Karpas-422 (cell line): Measurements from ENCODE around the gene SLC4A1. TPM values are rescaled to one million over a fixed set of nuclear protein-coding genes. Genes with fewer than 3 reads are reported as not detected.

Experiments used
- DNase-seq: peaks from one replicate; pipeline ENCODE4 v3.0.0-alpha.2; 2015
- H2AFZ ChIP-seq: fragments of 200-600 bp; sonication (generic); 2 replicates; pipeline ENCODE4 v1.6.1; 2014; ENCODE audit warnings: antibody characterized with exemption, low read length, mixed read lengths
- H3K27ac ChIP-seq: fragments of 200-600 bp; sonication (generic); 2 replicates; pipeline ENCODE4 v1.5.1; 2014; ENCODE audit warnings: mild to moderate bottlenecking, low read length, moderate library complexity
- H3K27me3 ChIP-seq: fragments of 200-600 bp; sonication (generic); 2 replicates; pipeline ENCODE4 v1.6.1; 2014; ENCODE audit warnings: low read length, mixed read lengths
- H3K36me3 ChIP-seq: fragments of 200-600 bp; sonication (generic); 2 replicates; pipeline ENCODE4 v1.6.1; 2014; ENCODE audit warnings: low read length, mixed read lengths; ENCODE audit not compliant: insufficient read depth
- H3K4me1 ChIP-seq: fragments of 200-600 bp; sonication (generic); 2 replicates; pipeline ENCODE4 v1.6.1; 2014; ENCODE audit warnings: mild to moderate bottlenecking, low read length, mixed read lengths
- H3K4me2 ChIP-seq: fragments of 200-600 bp; sonication (generic); 2 replicates; pipeline ENCODE4 v1.6.1; 2014; ENCODE audit warnings: low read length, low read depth, mild to moderate bottlenecking; ENCODE audit not compliant: poor library complexity, severe bottlenecking
- H3K4me3 ChIP-seq: fragments of 200-600 bp; sonication (generic); 2 replicates; pipeline ENCODE4 v1.5.1; 2014; ENCODE audit warnings: mild to moderate bottlenecking, antibody characterized with exemption, low read length, mixed read lengths
- H3K79me2 ChIP-seq: fragments of 200-600 bp; sonication (generic); 2 replicates; pipeline ENCODE4 v1.6.1; 2014; ENCODE audit warnings: mild to moderate bottlenecking, low read length, mixed read lengths
- H3K9ac ChIP-seq: fragments of 200-600 bp; sonication (generic); 2 replicates; pipeline ENCODE4 v1.6.0; 2014; ENCODE audit warnings: low read length
- H3K9me2 ChIP-seq: fragments of 200-600 bp; sonication (generic), shearing (Covaris generic); replicated peaks from 2 replicates; pipeline ENCODE4 v1.6.0; 2014; ENCODE audit warnings: mild to moderate bottlenecking, low read length, moderate library complexity; ENCODE audit not compliant: insufficient read depth
- H3K9me3 ChIP-seq: fragments of 300-700, 200-600 bp; sonication (generic); 2 replicates; pipeline ENCODE4 v1.6.1; 2014; ENCODE audit warnings: low read length, mixed read lengths
- H4K20me1 ChIP-seq: fragments of 200-600 bp; sonication (generic); 2 replicates; pipeline ENCODE4 v1.6.1; 2014; ENCODE audit warnings: mild to moderate bottlenecking, antibody characterized with exemption, low read length, low read depth; ENCODE audit not compliant: insufficient read depth
- total RNA-seq: library from RNA; depleted of rRNA; stranded (reverse); fragments of >200 nt; shearing (Covaris generic); gene quantifications from 2 replicates; pipeline ENCODE4 v1.2.3, GENCODE V29; 2014; ENCODE audit warnings: low replicate concordance

SLC4A1 gene
- total RNA-seq, 1 experiment from 2014 or later: 0.19 TPM

DNA sequence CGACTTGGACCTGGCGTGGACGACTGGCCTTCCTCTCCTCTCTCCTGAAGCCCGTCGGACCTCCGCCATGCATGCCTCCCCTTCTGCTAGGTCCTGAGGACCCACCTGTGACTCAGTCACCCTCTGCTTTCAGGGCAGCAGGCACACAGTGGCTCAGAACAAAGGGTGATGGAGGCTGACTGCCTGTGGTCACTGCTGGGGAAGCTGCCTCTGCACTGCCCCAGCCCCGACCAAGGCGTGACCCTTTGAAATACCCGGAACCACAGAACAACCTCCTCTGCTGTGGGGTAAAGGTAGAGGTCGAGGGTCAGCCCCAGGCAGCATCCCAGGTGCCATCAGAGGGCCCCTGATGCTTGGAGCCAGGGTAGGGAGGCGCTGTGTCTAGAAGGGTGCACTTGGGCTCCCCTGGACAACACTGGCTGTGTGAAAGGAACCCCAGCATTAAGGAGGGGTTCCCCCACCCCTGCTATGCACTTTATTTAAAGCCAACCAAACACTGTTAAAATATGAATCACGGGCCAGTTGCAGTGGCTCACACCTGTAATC, 12.5 kb upstream of the SLC4A1 start:
- Histone ChIP-seq H3K9me3 (no peaks in the 10 kb centered on the region), H3K27ac (no peak overlapping the region), H3K79me2 (no peaks in the 10 kb centered on the region), H3K4me1 (no peaks in the 10 kb centered on the region), H3K9me2 (no peaks in the 10 kb centered on the region), H3K4me2 (no peak overlapping the region), H4K20me1 (no peaks in the 10 kb centered on the region), H2AFZ (no peak overlapping the region), H3K9ac (no peak overlapping the region), H3K36me3 (no peaks in the 10 kb centered on the region), H3K27me3 (no peaks in the 10 kb centered on the region), H3K4me3 (no peak overlapping the region)
- no peak for DNase-seq

DNA sequence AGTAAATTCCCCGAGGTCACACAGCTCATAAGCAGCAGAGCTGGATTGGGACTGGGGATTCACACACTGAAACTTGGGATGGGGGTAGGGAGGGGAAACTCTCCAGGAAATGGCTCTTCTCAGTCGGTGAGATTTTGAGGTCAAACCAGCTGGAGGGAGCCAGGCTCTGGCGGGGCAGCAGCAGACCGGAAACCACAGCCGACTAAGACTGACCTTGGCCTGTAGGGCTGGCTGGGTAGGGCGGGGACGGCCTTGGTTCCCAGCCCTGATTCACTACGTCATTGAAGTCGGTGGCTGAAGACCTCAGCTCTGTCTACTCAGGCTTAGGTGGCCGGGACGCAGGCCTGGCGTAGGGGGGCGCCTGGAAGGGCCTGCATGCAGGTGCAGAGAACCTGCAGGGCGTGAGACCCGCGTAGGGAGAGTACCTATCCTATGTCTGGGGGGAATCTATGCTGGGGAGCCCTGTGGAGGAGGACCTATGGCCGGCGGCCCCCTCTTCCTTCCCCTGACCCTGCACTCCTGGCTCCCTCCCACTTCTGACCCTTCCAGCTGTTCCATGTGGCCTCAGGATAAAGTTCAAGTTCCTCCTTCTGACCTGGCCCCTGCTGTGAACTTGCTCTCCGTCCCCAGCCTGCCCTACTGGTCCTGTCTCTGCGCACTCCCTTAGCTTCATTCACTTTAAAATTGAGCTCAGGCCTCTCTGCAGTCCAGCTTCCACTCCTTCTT, 11.9 kb upstream of the SLC4A1 start:
- H3K9me2 ChIP-seq: no peaks in the 10 kb centered on the region
- no peaks in the 10 kb centered on the region for H3K4me1 ChIP-seq
- H3K4me3 ChIP-seq: no peak overlapping the region
- DNase-seq: no peak
- no peaks in the 10 kb centered on the region for H3K27me3 ChIP-seq
- no peaks in the 10 kb centered on the region for H3K79me2 ChIP-seq
- H3K36me3 ChIP-seq: no peaks in the 10 kb centered on the region
- H3K9ac ChIP-seq: no peak overlapping the region
- H2AFZ ChIP-seq: peak overlapping the region; percentile 7; the same call in 1 of the 2 replicates
- no peak overlapping the region for H3K4me2 ChIP-seq
- no peaks in the 10 kb centered on the region for H3K9me3 ChIP-seq
- no peak overlapping the region for H3K27ac ChIP-seq
- H4K20me1 ChIP-seq: no peaks in the 10 kb centered on the region

DNA sequence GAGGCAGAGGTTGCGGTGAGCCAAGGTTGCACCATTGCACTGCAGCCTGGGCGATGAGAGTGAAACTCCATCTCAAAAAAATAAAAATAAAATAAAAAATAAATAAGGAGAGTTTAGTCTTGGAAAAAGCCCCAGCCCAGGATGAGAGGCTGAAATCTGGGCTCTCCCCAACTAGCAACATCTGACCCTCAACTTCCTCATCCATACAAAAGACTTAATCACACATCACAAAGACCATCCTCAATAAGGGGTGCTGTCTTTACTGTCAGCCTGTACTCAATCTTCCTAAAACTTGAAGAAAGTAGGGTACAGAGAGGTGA, 11.4 kb upstream of the SLC4A1 start:
- no peaks in the 10 kb centered on the region for H3K79me2 ChIP-seq
- DNase-seq: no peak

DNA sequence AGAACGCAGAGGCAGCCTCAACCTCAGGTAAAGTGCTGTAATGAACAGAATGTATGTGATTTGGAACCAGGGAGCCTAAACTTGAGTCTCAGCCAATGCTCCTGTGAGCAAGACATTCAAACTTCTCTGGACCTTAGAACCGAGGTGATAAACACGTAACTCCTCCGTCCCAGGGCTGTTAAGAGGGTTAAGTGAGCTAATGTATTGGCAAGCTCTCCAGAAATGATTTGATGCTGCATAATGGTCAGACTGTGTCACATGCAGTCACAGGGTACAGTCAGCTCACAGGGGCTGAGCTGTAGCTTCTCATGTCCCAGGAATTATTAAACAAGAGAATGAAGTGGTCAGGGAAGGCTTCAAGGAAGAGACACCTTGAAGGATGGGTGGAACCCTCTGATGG, 10.0 kb upstream of the SLC4A1 start:
- no peak overlapping the region for H3K4me3 ChIP-seq
- no peaks in the 10 kb centered on the region for H3K9me3 ChIP-seq
- H3K36me3 ChIP-seq: no peaks in the 10 kb centered on the region
- no peaks in the 10 kb centered on the region for H4K20me1 ChIP-seq
- no peaks in the 10 kb centered on the region for H3K4me1 ChIP-seq
- H3K27ac ChIP-seq: no peak overlapping the region
- no peak overlapping the region for H3K4me2 ChIP-seq
- H3K79me2 ChIP-seq: no peaks in the 10 kb centered on the region
- DNase-seq: no peak
- H3K9ac ChIP-seq: no peak overlapping the region
- no peaks in the 10 kb centered on the region for H3K9me2 ChIP-seq
- H3K27me3 ChIP-seq: no peaks in the 10 kb centered on the region
- H2AFZ ChIP-seq: no peak overlapping the region

More for the DNA sequence above, 11.4 kb upstream of the SLC4A1 start:
- Histone ChIP-seq H3K4me3 (no peak overlapping the region), H3K9ac (no peak overlapping the region), H3K9me3 (no peaks in the 10 kb centered on the region), H4K20me1 (no peaks in the 10 kb centered on the region), H3K36me3 (no peaks in the 10 kb centered on the region), H3K4me2 (no peak overlapping the region), H3K27ac (no peak overlapping the region), H3K27me3 (no peaks in the 10 kb centered on the region), H2AFZ (no peak overlapping the region), H3K4me1 (no peaks in the 10 kb centered on the region), H3K9me2 (no peaks in the 10 kb centered on the region)

DNA sequence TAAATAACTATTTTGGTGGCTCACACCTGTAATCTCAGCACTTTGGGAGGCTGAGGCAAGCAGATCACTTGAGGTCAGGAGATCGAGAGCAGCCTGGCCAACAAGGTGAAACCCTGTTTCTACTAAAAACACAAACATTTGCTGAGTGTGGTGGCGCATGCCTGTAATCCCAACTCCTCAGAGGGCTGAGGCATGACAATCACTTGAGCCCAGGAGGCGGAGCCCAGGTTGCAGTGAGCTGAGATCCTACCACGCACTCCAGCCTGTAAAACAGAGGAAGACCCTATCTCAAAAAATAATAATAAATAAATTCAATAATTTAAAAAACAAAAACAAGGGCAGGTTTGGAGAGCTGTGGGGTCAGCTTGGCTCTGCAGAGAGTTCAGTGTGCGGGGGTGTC, 5.7 kb upstream of the SLC4A1 start:
- DNase-seq: no peak
- Histone ChIP-seq H3K27me3 (no peaks in the 10 kb centered on the region), H3K36me3 (no peaks in the 10 kb centered on the region), H4K20me1 (no peaks in the 10 kb centered on the region), H2AFZ (no peak overlapping the region), H3K4me3 (no peak overlapping the region), H3K9me2 (no peaks in the 10 kb centered on the region), H3K4me1 (no peaks in the 10 kb centered on the region), H3K4me2 (no peak overlapping the region), H3K9ac (no peak overlapping the region), H3K27ac (no peak overlapping the region), H3K9me3 (no peaks in the 10 kb centered on the region), H3K79me2 (no peaks in the 10 kb centered on the region)

DNA sequence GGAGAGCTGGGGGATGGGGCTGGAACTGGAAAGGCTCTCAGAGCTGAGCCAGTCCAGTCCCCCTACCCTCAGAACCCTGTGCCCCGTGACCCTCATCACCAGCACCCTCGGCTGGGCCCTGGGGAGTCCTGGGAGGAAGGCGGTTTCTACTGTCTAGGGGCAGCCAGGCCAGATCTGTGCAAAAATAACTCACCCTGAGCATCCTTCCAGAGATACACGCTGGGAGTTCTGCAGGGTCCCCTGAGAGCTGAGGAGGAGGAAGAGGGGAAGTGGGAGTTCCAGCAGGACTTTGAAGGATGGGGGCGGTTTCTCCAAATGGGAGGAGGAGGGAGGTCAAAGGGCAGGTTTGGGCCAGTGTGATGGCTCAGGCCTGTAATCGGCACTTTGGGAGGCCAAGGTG, 5.0 kb upstream of the SLC4A1 start:
- H2AFZ ChIP-seq: no peak overlapping the region
- no peak overlapping the region for H3K27ac ChIP-seq
- H3K4me1 ChIP-seq: no peaks in the 10 kb centered on the region
- no peaks in the 10 kb centered on the region for H3K36me3 ChIP-seq
- H4K20me1 ChIP-seq: no peaks in the 10 kb centered on the region
- H3K4me3 ChIP-seq: no peak overlapping the region
- no peaks in the 10 kb centered on the region for H3K27me3 ChIP-seq
- H3K4me2 ChIP-seq: no peak overlapping the region
- no peaks in the 10 kb centered on the region for H3K79me2 ChIP-seq
- H3K9me3 ChIP-seq: no peaks in the 10 kb centered on the region
- H3K9me2 ChIP-seq: no peaks in the 10 kb centered on the region
- no peak for DNase-seq
- H3K9ac ChIP-seq: no peak overlapping the region

DNA sequence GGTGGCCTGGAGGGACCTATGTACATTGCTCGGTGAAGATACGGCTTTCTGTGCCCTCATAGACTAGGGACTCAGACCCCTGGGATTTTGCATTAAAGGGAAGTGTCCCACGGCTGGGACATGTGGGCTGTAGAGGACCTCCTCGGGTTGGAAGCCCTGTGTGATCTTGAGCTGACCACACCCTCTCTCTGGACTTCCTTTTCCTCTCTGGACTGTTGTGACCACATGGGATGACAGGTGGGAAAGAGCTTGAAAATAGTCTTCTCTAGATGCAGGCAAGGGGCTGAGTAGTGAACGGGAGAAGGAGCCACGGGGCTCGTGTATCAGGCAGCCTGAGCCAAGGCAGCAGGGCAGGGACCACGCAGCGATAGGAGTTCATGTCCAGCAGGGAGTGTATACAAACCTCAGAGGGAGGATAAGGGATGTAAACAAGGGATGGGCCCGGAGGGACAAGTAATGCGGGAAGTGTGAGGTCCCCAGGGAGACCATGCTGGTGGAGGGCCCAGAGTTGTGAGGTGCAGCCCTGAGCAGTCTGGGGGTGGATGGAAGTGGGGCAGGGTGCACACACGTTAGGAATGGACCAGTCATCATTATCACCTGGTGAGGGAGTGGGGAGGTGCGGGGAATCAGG, 4.5 kb upstream of the SLC4A1 start:
- H3K36me3 ChIP-seq: no peaks in the 10 kb centered on the region
- H3K4me2 ChIP-seq: no peak overlapping the region
- H2AFZ ChIP-seq: no peak overlapping the region
- H4K20me1 ChIP-seq: no peaks in the 10 kb centered on the region
- H3K27ac ChIP-seq: no peak overlapping the region
- no peak overlapping the region for H3K9ac ChIP-seq
- no peak for DNase-seq
- H3K9me3 ChIP-seq: no peaks in the 10 kb centered on the region
- H3K27me3 ChIP-seq: no peaks in the 10 kb centered on the region
- H3K4me3 ChIP-seq: no peak overlapping the region
- H3K79me2 ChIP-seq: no peaks in the 10 kb centered on the region
- no peaks in the 10 kb centered on the region for H3K4me1 ChIP-seq
- H3K9me2 ChIP-seq: no peaks in the 10 kb centered on the region

DNA sequence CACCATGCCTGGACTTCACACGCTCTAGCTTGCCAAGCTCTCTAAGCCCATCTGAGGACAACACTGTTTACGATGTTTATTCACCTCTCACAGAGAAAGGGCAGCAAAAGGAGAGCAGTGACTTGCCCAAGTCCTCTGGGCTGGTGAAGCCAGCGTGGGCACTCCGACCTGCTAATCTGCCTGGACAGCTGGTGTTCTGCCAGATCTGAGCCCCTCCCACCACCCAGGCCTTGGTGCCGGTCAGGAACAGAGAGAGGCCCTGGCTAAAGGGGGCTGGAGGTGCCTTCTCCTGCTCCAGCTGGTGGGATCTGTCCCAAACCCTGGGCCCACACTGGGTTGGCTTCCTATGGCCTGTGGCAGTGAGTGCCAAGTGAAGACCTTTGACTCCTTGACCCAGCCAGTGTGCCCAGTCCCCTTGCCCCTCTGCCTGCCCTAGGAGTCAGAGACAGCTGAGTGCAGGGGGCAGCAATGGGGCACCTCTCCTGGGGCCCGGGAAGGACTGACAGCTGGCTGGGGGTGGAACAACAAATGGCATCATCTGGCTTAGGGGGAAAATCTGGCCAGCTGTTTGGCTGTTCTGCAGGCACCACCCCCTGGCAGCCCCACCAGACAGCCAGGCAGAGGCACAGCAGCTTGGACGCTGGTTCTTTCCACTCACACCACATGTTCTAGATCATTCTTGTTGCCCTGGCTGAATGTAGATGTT, 1.8 kb upstream of the SLC4A1 start:
- Histone ChIP-seq H3K36me3 (no peaks in the 10 kb centered on the region), H3K4me1 (no peaks in the 10 kb centered on the region), H3K9ac (no peak overlapping the region), H3K27ac (no peak overlapping the region), H3K4me2 (no peak overlapping the region), H3K4me3 (no peak overlapping the region), H3K9me3 (no peaks in the 10 kb centered on the region), H3K27me3 (no peaks in the 10 kb centered on the region), H2AFZ (no peak overlapping the region), H4K20me1 (no peaks in the 10 kb centered on the region), H3K79me2 (no peaks in the 10 kb centered on the region), H3K9me2 (no peaks in the 10 kb centered on the region)
- DNase-seq: no peak
